Stimulated activated CD4-positive, alpha-beta T cell treated with anti-CD3 and anti-CD28 coated beads, Interleukin-2, amount 100 ng/mL, for 48 hours (primary cell): Measurements from ENCODE around the gene INSIG1.

Source experiments
- DNase-seq, 2 donors: peaks; one replicate each; pipeline ENCODE4 v3.0.0-alpha.2; 2020

The INSIG1 gene

DNA sequence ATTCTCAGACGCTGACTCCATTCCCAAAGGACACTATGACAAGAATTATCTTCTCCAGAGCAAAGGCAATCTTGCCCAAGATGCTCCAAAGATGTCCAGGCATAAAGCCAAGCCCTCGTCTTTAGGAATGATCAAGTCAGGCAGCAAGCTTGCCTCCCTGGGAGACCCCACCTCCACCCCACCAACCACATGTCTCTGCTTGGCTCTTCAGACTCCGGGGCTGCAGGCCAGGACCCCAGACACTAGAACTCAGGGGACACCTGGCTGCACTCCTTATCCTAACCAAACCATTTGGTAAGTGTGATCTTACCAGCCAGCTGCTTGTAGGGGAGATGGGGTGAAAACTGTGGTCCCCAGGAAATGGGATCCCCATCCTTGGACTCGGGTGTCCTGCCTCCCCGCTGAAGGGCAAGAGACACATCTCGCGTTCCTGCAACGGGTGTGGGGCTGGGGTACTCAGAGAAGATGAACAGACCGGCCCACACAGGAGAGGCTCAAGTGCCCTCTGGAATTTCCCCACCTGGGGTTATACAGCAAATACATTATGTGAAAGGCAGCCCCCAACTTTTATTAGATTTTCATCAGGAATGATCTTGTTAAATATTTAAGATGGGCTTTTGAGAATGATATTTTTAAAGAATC, 55.7 kb downstream of the INSIG1 start:
- no peak for DNase-seq

DNA sequence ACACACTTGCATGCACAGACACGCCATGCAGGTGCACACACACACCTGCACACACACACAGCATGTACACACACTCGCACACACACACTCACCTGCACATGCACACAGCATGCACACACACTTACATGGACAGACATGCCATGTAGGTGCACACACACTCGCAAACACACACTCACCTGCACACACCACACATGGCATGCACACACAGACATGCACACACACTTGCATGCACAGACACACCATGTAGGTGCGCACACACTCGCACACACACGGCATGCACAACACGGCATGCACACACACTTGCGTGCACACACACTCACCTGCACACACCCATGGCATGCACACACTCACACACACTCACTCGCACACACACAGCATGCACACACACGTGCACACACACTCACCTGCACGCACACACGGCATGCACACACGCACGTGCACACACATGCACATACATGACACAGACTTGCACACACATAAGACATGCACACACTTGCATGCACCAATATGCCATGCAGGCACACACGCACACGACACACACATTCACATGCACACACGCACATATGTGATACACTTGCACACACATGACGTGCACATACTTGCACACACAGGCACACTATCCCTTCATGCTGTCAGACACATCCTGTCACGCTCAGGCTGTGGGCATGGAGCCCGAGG, 56.8 kb downstream of the INSIG1 start:
- DNase-seq: no peak

DNA sequence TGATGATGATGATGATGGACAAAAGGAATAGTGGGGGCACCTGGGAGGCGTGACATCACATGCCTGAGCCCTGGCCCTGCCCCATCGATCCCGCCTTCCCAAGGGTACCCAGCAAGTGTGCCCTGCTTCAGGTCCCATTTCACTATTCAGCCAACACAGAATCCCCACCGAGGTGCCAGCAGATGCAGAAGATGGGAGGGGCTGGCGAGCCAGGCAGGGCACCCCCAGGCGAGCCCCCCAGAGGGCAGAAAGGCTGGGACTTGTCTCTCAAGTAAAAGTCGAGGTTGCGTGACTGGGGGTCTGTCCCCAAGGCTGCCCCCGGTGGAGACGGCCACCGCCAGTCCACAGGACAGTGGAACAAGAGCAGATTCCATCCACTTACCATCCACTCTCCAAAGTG, 57.5 kb downstream of the INSIG1 start:
- no peak for DNase-seq

DNA sequence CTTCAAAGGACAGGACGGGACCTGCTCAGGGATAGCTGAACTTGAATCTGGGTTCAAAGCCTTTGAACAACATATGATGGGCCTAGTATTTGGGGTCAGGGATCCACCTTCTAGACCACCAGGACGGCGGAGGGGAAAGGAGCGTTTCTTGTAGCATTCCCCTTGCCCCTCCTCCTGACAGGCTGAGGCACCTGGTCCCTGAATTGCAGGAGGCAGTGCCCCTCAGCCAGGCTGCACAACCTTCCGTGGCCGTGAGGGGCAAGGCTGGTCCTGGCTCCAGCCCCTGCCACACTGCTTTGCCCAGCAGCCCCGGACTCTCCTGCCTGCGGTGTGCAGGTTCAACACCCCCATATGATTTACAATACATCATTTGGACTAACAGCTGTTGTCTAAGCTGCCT, 58.1 kb downstream of the INSIG1 start:
- no peak for DNase-seq

DNA sequence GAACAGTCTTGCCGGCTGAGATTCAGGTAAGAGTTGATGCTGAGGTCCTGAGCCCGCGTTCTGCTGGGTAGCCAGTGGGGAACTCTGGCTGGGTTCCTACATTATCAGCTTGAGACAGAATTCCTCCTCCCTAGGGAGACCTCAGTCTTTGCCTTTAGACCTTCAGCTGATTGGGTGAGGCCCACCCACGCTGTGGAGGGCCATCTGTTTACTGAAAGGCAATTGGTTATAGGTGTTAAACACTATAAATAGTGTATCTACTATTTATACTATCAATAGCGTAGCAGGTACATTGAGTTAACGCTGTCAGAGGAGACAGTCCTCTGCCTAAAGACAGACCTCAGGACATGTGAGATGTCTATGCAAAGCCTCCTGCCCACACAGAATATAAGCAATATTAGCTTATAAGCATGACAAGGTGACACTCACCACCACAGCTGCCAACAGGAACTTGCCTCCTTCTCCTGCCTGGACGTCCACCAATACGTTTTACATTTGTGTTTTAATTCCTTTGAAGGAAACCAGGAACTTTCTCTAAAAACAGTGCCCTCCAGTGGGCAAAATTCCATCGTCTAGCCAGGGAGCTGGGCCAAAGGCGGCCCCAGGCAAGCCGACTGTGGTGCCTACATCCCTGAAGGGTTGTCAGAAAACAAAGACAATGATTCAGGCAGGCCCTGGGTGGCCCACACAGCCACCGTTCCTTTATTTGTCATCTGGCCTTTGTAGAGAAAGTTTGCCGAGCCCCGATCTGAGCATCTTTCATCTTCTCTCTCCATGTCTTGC, 58.8 kb downstream of the INSIG1 start:
- no peak for DNase-seq

DNA sequence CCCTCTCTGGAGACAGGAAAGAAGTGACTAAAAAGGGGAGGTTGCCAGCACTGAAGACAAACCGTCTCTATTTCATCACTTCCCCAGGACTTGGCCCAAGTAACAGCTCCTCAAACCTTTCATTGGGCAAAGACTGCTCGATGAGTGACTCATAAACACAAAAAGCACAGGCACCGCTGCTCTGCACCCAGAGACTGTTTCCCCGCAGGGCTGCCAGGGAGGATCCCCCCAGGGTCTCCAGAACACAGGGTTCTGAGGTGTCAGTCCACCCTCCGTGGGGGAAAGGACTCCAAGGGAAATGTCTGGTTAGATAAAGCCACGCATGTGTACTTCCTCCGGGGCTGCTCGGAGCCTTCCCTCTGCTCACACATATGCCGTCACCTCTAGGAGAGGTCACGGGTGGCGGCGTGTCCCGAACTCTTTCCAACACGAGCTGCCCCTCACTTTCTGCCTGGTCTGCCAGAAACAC, 59.9 kb downstream of the INSIG1 start:
- DNase-seq: no peak

DNA sequence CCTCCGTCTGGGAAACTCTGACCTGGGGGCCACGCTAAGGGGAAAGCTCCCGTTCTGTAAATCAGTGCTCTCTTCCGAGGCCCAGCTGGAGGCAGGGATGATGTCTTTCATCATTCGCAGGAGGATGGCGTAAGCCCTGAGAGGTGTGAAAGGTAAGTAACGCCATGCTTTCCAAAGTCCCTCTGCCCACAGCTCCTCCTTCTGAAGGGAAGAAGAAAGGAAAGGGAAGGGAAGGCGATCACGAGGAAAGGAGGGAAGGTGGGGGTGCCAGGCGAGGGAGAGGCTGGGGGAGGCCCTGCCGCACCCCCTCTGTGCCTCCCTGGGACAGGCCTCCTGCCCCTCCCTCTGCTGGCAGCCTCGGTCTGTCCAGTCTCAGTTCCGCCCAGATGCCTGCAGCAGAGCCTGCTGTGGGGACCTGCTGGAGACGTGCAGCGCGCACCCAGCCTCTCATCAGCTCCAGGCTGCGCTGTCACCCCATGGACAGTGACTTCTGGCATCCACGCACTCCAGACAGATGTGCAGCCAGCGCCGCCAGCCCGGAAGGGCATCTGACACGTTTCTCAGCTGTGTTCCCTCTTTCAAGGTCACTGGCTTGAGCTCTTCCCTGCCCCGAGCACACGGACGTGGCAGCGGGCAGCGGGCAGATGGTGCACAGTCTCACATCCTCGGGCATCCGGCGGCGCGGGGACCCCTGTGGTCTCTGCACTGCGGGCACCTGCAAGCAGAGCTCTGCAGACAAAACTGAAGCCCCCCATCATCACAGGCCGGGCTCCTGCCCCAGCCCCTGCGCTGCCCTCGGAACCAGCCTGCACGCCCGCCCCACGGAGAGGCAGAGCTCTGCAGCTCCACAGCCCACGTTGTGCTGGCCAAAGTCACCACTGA, 60.6 kb downstream of the INSIG1 start:
- DNase-seq: no peak

DNA sequence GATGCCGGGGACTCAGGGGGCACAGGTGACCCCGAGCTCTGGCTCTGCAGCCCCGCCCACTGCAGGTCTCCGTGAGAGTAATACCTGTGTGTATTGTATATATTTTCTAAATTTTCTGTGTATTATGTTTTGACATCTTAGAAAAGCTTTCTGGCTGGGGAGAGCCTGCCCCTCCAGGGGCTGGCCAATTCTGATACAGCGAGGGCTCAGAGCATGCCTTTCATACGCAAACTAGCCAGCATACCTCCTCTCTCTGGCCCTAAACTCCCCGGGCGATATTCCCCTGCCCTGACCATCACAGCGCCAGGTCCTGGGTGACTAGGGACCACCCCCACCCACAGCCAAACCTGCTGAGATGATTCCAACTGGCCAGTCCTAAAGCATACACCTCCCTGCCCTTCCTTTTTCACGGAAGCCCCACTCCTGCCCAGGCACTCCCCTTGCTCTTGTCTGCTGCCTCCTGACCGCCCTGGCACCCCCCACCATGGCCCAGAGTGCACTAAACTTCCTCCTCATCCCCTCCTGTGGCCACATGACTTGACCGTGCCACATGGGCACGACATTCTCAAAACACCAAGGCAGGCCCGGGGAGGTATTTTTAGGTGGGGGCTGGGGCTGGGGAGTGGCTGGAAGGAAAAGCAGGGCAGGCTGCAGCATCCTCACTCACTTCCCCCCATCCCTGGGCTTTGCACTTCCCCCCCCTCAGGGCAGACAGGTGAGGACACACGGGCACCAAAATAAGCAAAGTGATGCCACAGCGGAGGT, 61.5 kb downstream of the INSIG1 start:
- no peak for DNase-seq
